H1 (cell line): ENCODE results near the gene SPSB1. TPM values are rescaled to one million over a fixed set of nuclear protein-coding genes. Genes with fewer than 3 reads are reported as not detected.

Source experiments
- CTCF ChIA-PET: fragments of 300-600 bp; sonication (Branson Sonifier 250); formaldehyde crosslinking; loops from one replicate; lab custom pipeline; 2021; ENCODE audit not compliant: partially characterized antibody; lab: Charles Lee
- POLR2A ChIA-PET: fragments of 300-600 bp; sonication (Branson Sonifier 250); formaldehyde crosslinking; loops from one replicate; lab custom pipeline; 2021; ENCODE audit warnings: inconsistent platforms; ENCODE audit not compliant: partially characterized antibody; lab: Charles Lee
- DNase-seq, 2 experiments: peaks; one replicate each; pipeline versions ENCODE4 v3.0.0 to v3.0.0-alpha.2; 2010 to 2022; ENCODE audit warnings: low spot score in 2 of 2, low read depth in 1 of 2, mixed read lengths in 1 of 2
- FAIRE-seq: peaks from 2 replicates; lab custom pipeline; 2011; peaks lifted over from hg19 to GRCh38; lab: Jason Lieb, UNC
- H2AFZ ChIP-seq: 2 replicates; pipeline ENCODE4 v1.8.1; 2012; ENCODE audit warnings: low read length, inconsistent platforms
- H2AK5ac ChIP-seq: 2 replicates; pipeline ENCODE4 v1.6.1; 2013; ENCODE audit warnings: low read depth, low read length
- H2BK120ac ChIP-seq: replicated peaks from 2 replicates; pipeline ENCODE3; 2013; ENCODE audit warnings: low read depth, low read length, inconsistent platforms
- H2BK12ac ChIP-seq: 2 replicates; pipeline ENCODE4 v1.6.1; 2013; ENCODE audit warnings: low read depth, low read length
- H2BK15ac ChIP-seq: 2 replicates; pipeline ENCODE4 v1.6.1; 2013; ENCODE audit warnings: low read length
- H2BK20ac ChIP-seq: 2 replicates; pipeline ENCODE4 v1.6.1; 2013; ENCODE audit warnings: low read length
- H2BK5ac ChIP-seq: 2 replicates; pipeline ENCODE4 v1.6.1; 2013; ENCODE audit warnings: low read depth, low read length
- H3K14ac ChIP-seq: 2 replicates; pipeline ENCODE4 v1.6.1; 2013; ENCODE audit warnings: inconsistent platforms; ENCODE audit not compliant: insufficient read length
- H3K18ac ChIP-seq: 2 replicates; pipeline ENCODE4 v1.6.1; 2013; ENCODE audit warnings: low read length; ENCODE audit errors: extremely low read depth
- H3K23ac ChIP-seq: 2 replicates; pipeline ENCODE4 v1.6.1; 2013; ENCODE audit warnings: inconsistent platforms; ENCODE audit not compliant: insufficient read length
- H3K23me2 ChIP-seq: 2 replicates; pipeline ENCODE4 v1.6.1; 2013; ENCODE audit warnings: low read depth, low read length
- H3K27ac ChIP-seq: 2 replicates; pipeline ENCODE4 v1.6.1; 2011; ENCODE audit warnings: low read depth, low read length, inconsistent platforms
- H3K27me3 ChIP-seq, 4 experiments: replicated peaks in 1 of 4; 1 replicate in 1 of 4; 2 replicates in 3 of 4; pipeline versions ENCODE4 v1.6.1 to v1.8.1; 2011 to 2013; ENCODE audit warnings: low read length in 3 of 4, mild to moderate bottlenecking in 3 of 4, inconsistent platforms in 2 of 4, mixed read lengths in 2 of 4, moderate library complexity in 1 of 4; ENCODE audit not compliant: control insufficient read depth in 3 of 4, insufficient read depth in 3 of 4; ENCODE audit errors: extremely low read depth in 1 of 4
- H3K36me3 ChIP-seq, 4 experiments: 2 replicates each; pipeline versions ENCODE4 v1.6.1 to v1.8.1; 2011 to 2013; ENCODE audit warnings: mild to moderate bottlenecking in 4 of 4, low read length in 3 of 4, moderate library complexity in 2 of 4, control low read depth in 1 of 4, inconsistent platforms in 1 of 4; ENCODE audit not compliant: insufficient read depth in 4 of 4, control insufficient read depth in 2 of 4
- H3K4ac ChIP-seq: replicated peaks from 2 replicates; pipeline ENCODE3; 2013; ENCODE audit warnings: low read length, low read depth, mixed read lengths, inconsistent platforms; ENCODE audit not compliant: insufficient read length
- H3K4me1 ChIP-seq, 4 experiments: replicated peaks in 1 of 4; 1 replicate in 1 of 4; 2 replicates in 3 of 4; pipeline versions ENCODE4 v1.6.1 to v1.8.1; 2011 to 2013; ENCODE audit warnings: low read length in 3 of 4, inconsistent platforms in 2 of 4, mixed read lengths in 1 of 4; ENCODE audit not compliant: insufficient read depth in 4 of 4, control insufficient read depth in 3 of 4
- H3K4me2 ChIP-seq, 2 experiments: 2 replicates each; pipeline versions ENCODE4 v1.6.1 to v1.8.1; 2011 to 2013; ENCODE audit warnings: low read depth in 2 of 2, low read length in 2 of 2, control low read depth in 1 of 2, inconsistent platforms in 1 of 2, mild to moderate bottlenecking in 1 of 2; ENCODE audit not compliant: insufficient read depth in 1 of 2
- H3K4me3 ChIP-seq, 4 experiments: fragments of 200-600, 300-600 bp in 1 of 4; sonication (generic), shearing (Covaris generic), sonication (Bioruptor Twin) in 1 of 4; 2 replicates each; pipeline versions ENCODE4 v1.5.1 to v1.8.1; 2011 to 2016; ENCODE audit warnings: low read length in 4 of 4, low read depth in 3 of 4, control low read depth in 2 of 4, inconsistent platforms in 2 of 4, mild to moderate bottlenecking in 2 of 4, mixed read lengths in 1 of 4, moderate library complexity in 1 of 4; ENCODE audit not compliant: insufficient read depth in 2 of 4; ENCODE audit errors: extremely low read depth in 1 of 4
- H3K56ac ChIP-seq: replicated peaks from 2 replicates; pipeline ENCODE3; 2013; ENCODE audit warnings: low read depth, mild to moderate bottlenecking, mixed read lengths, low read length, inconsistent platforms; ENCODE audit not compliant: insufficient read length
- H3K79me1 ChIP-seq: 2 replicates; pipeline ENCODE4 v1.6.1; 2013; ENCODE audit warnings: low read depth, low read length, control low read depth
- H3K79me2 ChIP-seq, 2 experiments: 2 replicates each; pipeline versions ENCODE4 v1.6.1 to v1.8.1; 2012 to 2013; ENCODE audit warnings: low read length in 2 of 2, mild to moderate bottlenecking in 2 of 2, inconsistent platforms in 1 of 2; ENCODE audit not compliant: insufficient read depth in 2 of 2, control insufficient read depth in 1 of 2
- H3K9ac ChIP-seq, 4 experiments: replicated peaks in 1 of 4; 1 replicate in 1 of 4; 2 replicates in 3 of 4; pipeline versions ENCODE4 v1.6.1 to v1.8.1; 2011 to 2013; ENCODE audit warnings: low read depth in 3 of 4, low read length in 3 of 4, control low read depth in 2 of 4, mild to moderate bottlenecking in 2 of 4, moderate library complexity in 2 of 4, inconsistent platforms in 1 of 4; ENCODE audit errors: extremely low read depth in 1 of 4
- H3K9me3 ChIP-seq, 2 experiments: 2 replicates each; pipeline versions ENCODE4 v1.6.1 to v1.8.1; 2012 to 2013; ENCODE audit warnings: mild to moderate bottlenecking in 2 of 2, moderate library complexity in 2 of 2, control low read depth in 1 of 2, inconsistent platforms in 1 of 2, low read depth in 1 of 2, low read length in 1 of 2, mixed read lengths in 1 of 2; ENCODE audit not compliant: insufficient read depth in 2 of 2
- H4K20me1 ChIP-seq, 2 experiments: replicated peaks in 1 of 2; 2 replicates each; pipeline versions ENCODE3 to v1.8.1; 2011 to 2013; ENCODE audit warnings: inconsistent platforms in 2 of 2, low read length in 2 of 2, mild to moderate bottlenecking in 1 of 2; ENCODE audit not compliant: insufficient read depth in 2 of 2, control insufficient read depth in 1 of 2
- H4K5ac ChIP-seq: 2 replicates; pipeline ENCODE4 v1.6.1; 2013; ENCODE audit warnings: low read length, low read depth, mixed read lengths, inconsistent platforms; ENCODE audit not compliant: insufficient read length
- H4K8ac ChIP-seq: 2 replicates; pipeline ENCODE4 v1.8.0; 2013; ENCODE audit warnings: mild to moderate bottlenecking, moderate library complexity, low read length, inconsistent platforms; ENCODE audit not compliant: insufficient read depth; ENCODE audit errors: extremely low read depth
- H4K91ac ChIP-seq: replicated peaks from 2 replicates; pipeline ENCODE3; 2013; ENCODE audit warnings: low read length, mixed read lengths, inconsistent platforms; ENCODE audit not compliant: insufficient read length
- WGBS, 2 experiments: shearing (Covaris generic) in 1 of 2; methylation state at CpG; one replicate each; pipeline versions ENCODE4 v1.1.6 to v1.1.7; 2013 to 2015; ENCODE audit warnings: low lambda C conversion rate in 2 of 2, mixed read lengths in 2 of 2, inconsistent platforms in 1 of 2, low coverage in 1 of 2, missing lambda C conversion rate in 1 of 2; ENCODE audit not compliant: insufficient replicate concordance in 2 of 2, insufficient coverage in 1 of 2, insufficient read length in 1 of 2; ENCODE audit errors: extremely low coverage in 1 of 2, missing lambda C conversion rate in 1 of 2; 5-methylcytosine and 5-hydroxymethylcytosine counted together
- polyA plus RNA-seq, 7 experiments: library from polyadenylated mRNA; depleted of rRNA in 3 of 7; stranded (reverse) in 5 of 7; unstranded in 2 of 7; fragments of >200 nt in 5 of 7; fragments of 200-250 nt in 2 of 7; gene quantifications; 1 replicate in 5 of 7; 2 replicates in 1 of 7; 4 replicates in 1 of 7; pipeline versions ENCODE4 v1.2.1 to v1.2.3, GENCODE V29; 2011 to 2013; ENCODE audit warnings: missing spikeins in 2 of 7, mixed read lengths in 2 of 7
- total RNA-seq: library from RNA; stranded (reverse); fragmentation: NEBNext Ultra II Directional; extraction: Animal tissue kit (Norgen Biotek cat#: 25700); gene quantifications from 2 replicates; pipeline ENCODE4 v1.2.1, GENCODE V29; 2021

SPSB1 gene
- total and polyA plus RNA-seq, 2 of the 8 experiments (the other 6 are each of a cell fraction or from before 2014, with no cell fraction given): 5.3 to 6.4 TPM

DNA sequence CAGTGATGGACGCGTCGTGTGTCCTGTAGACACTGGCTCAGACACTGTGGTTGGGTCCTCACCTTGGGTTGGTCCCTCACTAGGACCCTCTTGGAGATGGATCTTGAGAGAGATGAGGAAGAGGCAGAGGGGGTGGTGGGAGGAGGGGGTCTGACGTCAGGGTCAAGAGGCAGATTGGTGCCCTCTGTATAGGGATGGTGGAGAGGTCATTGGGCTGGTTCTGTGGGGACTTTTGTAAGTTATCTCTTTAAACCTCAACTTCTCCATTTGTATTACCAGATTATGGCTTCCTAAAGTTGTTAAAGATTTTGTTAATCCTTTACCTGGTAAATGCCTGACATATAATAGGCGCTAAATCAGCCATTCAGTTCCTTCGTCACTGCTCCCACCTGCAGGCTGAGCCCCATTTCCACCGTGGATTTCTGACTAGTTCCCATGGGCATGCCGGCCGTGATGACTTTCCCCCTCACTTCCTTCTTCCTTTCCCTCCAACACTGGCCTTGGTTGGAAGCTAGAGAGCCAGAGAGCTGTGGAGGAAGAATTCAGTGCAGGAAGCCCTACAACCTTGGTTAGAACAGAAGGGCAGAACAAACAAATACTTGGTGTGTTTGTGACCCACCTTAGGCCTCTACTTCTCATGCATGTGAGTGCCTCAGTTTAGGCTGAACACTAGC is 49.5 kb upstream of the SPSB1 start:
- Histone ChIP-seq H3K56ac (no peak overlapping the region), H3K9ac (no peak overlapping the region; a peak in 1 of 7 replicates), H3K27me3 (no peaks in the 10 kb centered on the region; a peak in 1 of 7 replicates), H2BK15ac (no peak overlapping the region), H3K23ac (no peak overlapping the region), H2BK5ac (no peak overlapping the region), H4K8ac (no peak overlapping the region), H3K4me2 (no peak overlapping the region), H4K91ac (no peak overlapping the region), H3K36me3 (no peaks in the 10 kb centered on the region), H3K79me1 (no peaks in the 10 kb centered on the region), H3K4me3 (no peak overlapping the region), H4K20me1 (no peaks in the 10 kb centered on the region), H3K27ac (no peak overlapping the region), H3K4ac (no peak overlapping the region), H2BK120ac (no peak overlapping the region), H3K79me2 (no peaks in the 10 kb centered on the region), H2BK20ac (no peak overlapping the region), H3K23me2 (no peaks in the 10 kb centered on the region), H3K4me1 (peaks cover 5 to 16% (median 13%) of the 10 kb centered on the region in 4 experiments; a peak in 6 of 7 replicates), H2AFZ (no peak overlapping the region), H2BK12ac (no peak overlapping the region), H2AK5ac (no peak overlapping the region), H4K5ac (no peak overlapping the region), H3K14ac (no peak overlapping the region), H3K9me3 (no peaks in the 10 kb centered on the region), H3K18ac (no peak overlapping the region)
- WGBS, 2 experiments: 94% methylated on average over 8 of the region's 9 CpGs; no CpG with 5 or more reads in 1 of the 2 experiments
- POLR2A ChIA-PET: interaction anchor here (0.8 to 1.1 kb wide), 2 partner anchors 13 to 379 kb away, joined by 3 read pairs; no protein-coding TSS in a partner anchor
- FAIRE-seq (no peak), DNase-seq (no peak)
- CTCF ChIA-PET: interaction anchor here (0.7 to 12.2 kb wide), 8 partner anchors 8 to 477 kb away, joined by 3 to 127 read pairs (median 4); partner anchors contain the start of gene H6PD
